Measurements from ENCODE around the gene HAND2. TPM values are rescaled to one million over a fixed set of nuclear protein-coding genes. Genes with fewer than 3 reads are reported as not detected.

HAND2 gene
- total and polyA plus RNA-seq, 2 of the 8 experiments (the other 6 are each of a cell fraction or from before 2014, with no cell fraction given) = 0.05 TPM; not detected in 1

- Histone ChIP-seq H4K20me1 (replicated peaks in 1 of 2; ENCODE audit: control insufficient read depth in 1 of 2, insufficient read depth in 2 of 2, low read length in 2 of 2) (no peaks in the 10 kb centered on the region), H3K27me3 (replicated peaks in 1 of 4; ENCODE audit: control insufficient read depth in 3 of 4, extremely low read depth in 1 of 4, insufficient read depth in 3 of 4, low read length in 3 of 4) (peaks cover 26 to 63% (median 50%) of the 10 kb centered on the region in 4 experiments), H2AFZ (ENCODE audit: low read length) (no peak overlapping the region), H2BK15ac (ENCODE audit: low read length) (no peak overlapping the region), H3K9ac (replicated peaks in 1 of 4; ENCODE audit: extremely low read depth in 1 of 4, low read depth in 3 of 4, low read length in 3 of 4) (no peak overlapping the region), H3K9me3 (ENCODE audit: insufficient read depth in 2 of 2, low read depth in 1 of 2, low read length in 1 of 2) (no peaks in the 10 kb centered on the region), H3K4me3 (ENCODE audit: extremely low read depth in 1 of 4, insufficient read depth in 2 of 4, low read depth in 3 of 4, low read length in 4 of 4) (no peak overlapping the region), H3K56ac (replicated peaks; ENCODE audit: insufficient read length, low read depth, low read length) (no peak overlapping the region), H4K8ac (ENCODE audit: extremely low read depth, insufficient read depth, low read length) (no peak overlapping the region), H2AK5ac (ENCODE audit: low read depth, low read length) (no peak overlapping the region), H3K23ac (ENCODE audit: insufficient read length) (no peak overlapping the region), H3K4ac (replicated peaks; ENCODE audit: insufficient read length, low read depth, low read length) (no peak overlapping the region), H3K23me2 (ENCODE audit: low read depth, low read length) (peaks cover 6% of the 10 kb centered on the region), H2BK120ac (replicated peaks; ENCODE audit: low read depth, low read length) (no peak overlapping the region), H3K4me2 (ENCODE audit: insufficient read depth in 1 of 2, low read depth in 2 of 2, low read length in 2 of 2) (no peak overlapping the region), H2BK5ac (ENCODE audit: low read depth, low read length) (no peak overlapping the region), H3K27ac (ENCODE audit: low read depth, low read length) (no peak overlapping the region), H3K79me1 (ENCODE audit: low read depth, low read length) (no peaks in the 10 kb centered on the region), H3K14ac (ENCODE audit: insufficient read length) (no peak overlapping the region), H3K36me3 (ENCODE audit: control insufficient read depth in 2 of 4, insufficient read depth in 4 of 4, low read length in 3 of 4) (no peaks in the 10 kb centered on the region), H3K79me2 (ENCODE audit: control insufficient read depth in 1 of 2, insufficient read depth in 2 of 2, low read length in 2 of 2) (no peaks in the 10 kb centered on the region), H4K5ac (ENCODE audit: insufficient read length, low read depth, low read length) (no peak overlapping the region), H3K18ac (ENCODE audit: extremely low read depth, low read length) (no peak overlapping the region), H2BK20ac (ENCODE audit: low read length) (no peak overlapping the region), H2BK12ac (ENCODE audit: low read depth, low read length) (no peak overlapping the region), H3K4me1 (replicated peaks in 1 of 4; ENCODE audit: control insufficient read depth in 3 of 4, insufficient read depth in 4 of 4, low read length in 3 of 4) (peaks cover 10 to 17% (median 12%) of the 10 kb centered on the region in 4 experiments), H4K91ac (replicated peaks; ENCODE audit: insufficient read length, low read length) (no peak overlapping the region)
- ChIA-PET CTCF (ENCODE audit: partially characterized antibody) (no interaction called here), POLR2A (ENCODE audit: partially characterized antibody) (no interaction called here)
- FAIRE-seq (no peak), DNase-seq (ENCODE audit: low read depth in 1 of 2, low spot score in 2 of 2) (no peak)
- 93% methylated on average over 1 of the region's 1 CpG; no CpG with 5 or more reads in 1 of the 2 experiments for WGBS, 2 experiments (ENCODE audit: extremely low coverage in 1 of 2, insufficient coverage in 1 of 2, insufficient read length in 1 of 2, insufficient replicate concordance in 2 of 2, low coverage in 1 of 2, low lambda C conversion rate in 2 of 2, missing lambda C conversion rate in 1 of 2)
- no peak for TF ChIP-seq GABPA (IDR thresholded peaks at IDR 0.05; ENCODE audit: borderline replicate concordance, insufficient read depth, low read length)
Observed at GRCh38 chr4:173498023-173498422, 32.0 kb downstream of the HAND2 start.
